Fibroblast of peridontal ligament (primary cell): Measurements from ENCODE around the gene MON1B.
A peak's percentile ranks its signal among the peaks of the same experiment; 100 is the strongest.
"Not testable (repeated sequence)": the region's sequence is repeated elsewhere in the genome, so short reads cannot be mapped to it uniquely, and the experiment has no call there.

Experiments
- DNase-seq: peaks from one replicate; pipeline ENCODE4 v3.0.0-alpha.2; 2010; ENCODE audit errors: extremely low read depth

MON1B gene

DNA sequence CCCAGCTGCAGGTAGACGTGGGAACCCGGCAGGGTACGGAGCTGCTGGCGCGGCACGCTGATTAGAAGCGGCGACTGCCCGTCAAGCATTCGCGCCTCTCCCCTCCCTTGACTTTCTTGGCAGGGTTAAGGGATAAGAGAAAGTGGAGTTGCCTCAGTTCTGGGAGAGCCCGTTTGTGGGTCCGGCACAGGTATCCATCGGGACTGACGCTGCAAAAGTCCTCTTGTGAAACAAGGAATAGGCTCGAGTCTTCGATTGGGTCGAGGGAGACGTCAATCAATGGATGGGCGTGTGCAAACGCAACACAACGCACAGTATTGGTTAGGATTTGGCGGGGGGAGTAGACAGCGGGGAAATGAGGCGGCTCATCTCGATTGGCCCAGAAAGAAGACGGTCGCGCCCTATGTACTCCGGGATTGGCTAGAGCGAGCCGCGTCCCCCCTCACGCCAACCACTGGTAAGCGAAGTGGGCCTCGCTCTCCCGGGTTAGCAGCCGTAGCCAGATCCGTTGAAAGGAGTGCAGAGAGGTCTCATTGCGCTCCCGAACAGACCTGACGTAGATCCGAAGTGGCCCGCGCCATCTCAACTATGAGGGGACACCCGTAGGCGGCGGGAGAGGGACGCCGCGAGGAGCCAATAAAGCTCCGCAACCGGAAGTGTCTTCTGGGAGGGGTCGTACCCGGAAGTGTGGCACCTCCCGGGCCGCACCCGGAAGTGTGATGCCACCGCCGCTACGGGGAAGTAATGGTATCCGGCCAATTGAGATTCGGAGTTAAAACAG lies at the start of gene MON1B:
Gene MON1B, plus strand, starts transcription at position 713 of the 781 bp plus-strand sequence. CDS start 296 bp downstream, outside the sequence.
- peak; percentile 98 for DNase-seq

GRCh38 chr16:77143364-77143763 lies 47.6 kb upstream of the MON1B start:
- no peak for DNase-seq

DNA sequence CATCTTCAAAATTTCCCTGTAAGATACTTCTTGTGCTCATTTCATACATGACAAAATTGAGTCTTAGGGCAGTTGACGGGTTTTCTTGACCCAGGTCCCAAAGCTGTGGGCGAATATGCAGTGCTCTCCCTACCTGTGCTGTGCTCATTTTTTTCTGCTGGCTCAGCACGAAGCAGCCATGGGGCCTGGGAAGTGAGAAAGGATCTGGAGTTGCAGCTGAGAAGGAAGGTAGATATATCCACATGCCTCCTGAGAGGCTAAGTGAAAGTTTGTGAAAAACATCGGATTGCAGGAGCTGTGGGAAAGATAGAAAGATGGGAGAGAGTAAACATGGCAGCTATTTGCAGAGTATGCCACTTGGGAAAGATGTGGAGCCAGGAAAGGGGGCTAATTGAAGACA lies 42.9 kb upstream of the MON1B start:
- no peak for DNase-seq

DNA sequence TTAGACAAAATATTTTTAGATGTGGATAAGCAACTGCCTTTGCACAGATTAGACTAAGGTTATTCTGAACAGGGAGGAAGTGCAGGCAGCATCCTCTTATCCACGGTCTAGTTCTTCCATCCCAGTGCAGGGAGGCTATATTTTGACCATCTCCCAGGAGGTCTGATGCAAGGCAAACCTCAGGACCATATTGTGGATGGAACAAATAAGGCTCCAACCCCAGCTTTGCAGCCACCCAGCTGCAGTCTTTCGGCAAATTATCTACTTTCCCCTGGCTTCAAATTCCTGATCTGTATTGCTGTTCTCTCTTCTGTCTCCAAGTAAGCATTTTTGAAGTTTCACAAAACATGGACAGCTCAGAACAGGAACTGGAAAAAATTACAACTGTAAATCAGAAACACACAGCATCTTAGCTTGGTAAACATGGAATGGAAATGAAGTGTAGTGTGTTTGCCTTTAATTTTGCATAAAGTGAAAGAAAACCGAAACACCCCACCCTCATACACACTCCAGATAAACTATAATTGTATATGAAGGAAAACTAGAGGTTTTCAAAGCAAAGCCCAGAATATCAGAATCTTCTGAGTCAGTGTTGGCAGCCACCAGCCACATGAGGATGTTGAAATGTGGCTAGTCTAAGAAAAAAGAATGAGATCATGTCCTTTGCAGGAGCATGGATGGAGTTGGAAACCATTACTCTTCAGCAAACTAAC lies 33.5 kb upstream of the MON1B start:
- DNase-seq: peak; percentile 15

DNA sequence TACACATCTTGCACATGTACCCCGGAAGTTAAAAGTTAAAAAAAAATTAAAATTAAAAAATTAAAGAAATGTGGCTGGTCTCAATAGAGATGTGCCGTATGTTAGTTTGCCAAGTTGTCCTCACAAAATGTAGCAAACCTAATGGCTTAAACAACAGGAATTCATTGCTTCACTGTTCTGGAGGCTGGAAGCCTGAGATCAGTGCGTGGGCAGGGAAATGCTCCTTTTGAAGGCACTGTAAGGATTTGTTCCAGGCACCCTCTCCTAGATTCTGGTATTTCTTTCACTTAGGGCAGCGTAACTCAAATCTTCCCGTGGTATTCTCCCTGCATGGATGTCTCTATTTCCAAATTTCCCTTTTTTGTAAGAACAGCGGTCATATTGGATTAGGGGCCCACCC lies 32.7 kb upstream of the MON1B start:
- no peak for DNase-seq

GRCh38 chr16:77165006-77165405 lies 26.0 kb upstream of the MON1B start:
- no peak for DNase-seq

GRCh38 chr16:77165536-77166236 lies 25.3 kb upstream of the MON1B start:
- DNase-seq: not testable (repeated sequence)

- no peak for DNase-seq
These were observed 24.3 kb upstream of the MON1B start for GRCh38 chr16:77166726-77167125.

GRCh38 chr16:77168901-77169300 lies 22.1 kb upstream of the MON1B start:
- DNase-seq: no peak

GRCh38 chr16:77169650-77170236 lies 21.2 kb upstream of the MON1B start:
- peak; percentile 49 for DNase-seq

DNA sequence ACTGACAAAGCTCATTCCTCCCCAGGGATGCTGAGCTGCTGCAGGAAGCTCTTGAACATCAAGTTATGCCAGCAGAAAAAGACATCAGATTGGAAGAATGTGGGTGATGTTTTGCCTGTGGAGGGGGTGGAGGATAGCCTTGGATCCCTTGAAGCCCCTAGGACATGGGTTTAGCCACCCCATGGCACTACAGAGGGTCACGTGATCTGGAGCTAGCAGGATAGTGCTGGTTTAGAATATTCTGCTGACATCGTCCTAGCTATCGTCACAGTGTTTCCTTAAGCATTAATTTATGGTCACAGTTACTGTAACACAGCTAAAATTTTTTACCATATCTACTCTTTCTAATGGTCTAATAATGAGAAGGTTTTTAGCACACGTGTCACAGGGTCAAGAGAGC lies 20.2 kb upstream of the MON1B start:
- no peak for DNase-seq

- DNase-seq: peak; percentile 81
These were observed 19.0 kb upstream of the MON1B start for GRCh38 chr16:77171745-77172635.

GRCh38 chr16:77172951-77173350 lies 18.0 kb upstream of the MON1B start:
- no peak for DNase-seq

DNA sequence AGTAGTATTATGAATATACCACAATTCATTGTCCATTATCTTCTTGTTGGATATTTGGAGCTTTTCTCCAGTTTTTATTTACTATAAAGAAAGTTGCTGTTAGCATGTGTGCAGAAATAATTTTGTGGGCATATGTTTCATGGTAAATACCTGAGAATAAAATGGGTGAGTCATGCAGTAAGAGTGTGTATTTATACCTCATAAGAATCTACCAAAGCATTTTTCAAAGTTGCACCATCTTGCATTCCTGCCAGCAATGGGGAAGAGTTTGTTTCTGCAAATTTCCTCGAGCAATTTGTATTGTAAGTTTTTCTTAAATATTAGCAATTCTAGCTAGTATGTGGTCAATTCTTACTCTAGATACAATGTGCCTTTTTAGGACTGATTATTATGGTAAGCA lies 7.9 kb upstream of the MON1B start:
- DNase-seq: no peak

GRCh38 chr16:77186298-77186697 lies 4.7 kb upstream of the MON1B start:
- DNase-seq: not testable (repeated sequence)

DNA sequence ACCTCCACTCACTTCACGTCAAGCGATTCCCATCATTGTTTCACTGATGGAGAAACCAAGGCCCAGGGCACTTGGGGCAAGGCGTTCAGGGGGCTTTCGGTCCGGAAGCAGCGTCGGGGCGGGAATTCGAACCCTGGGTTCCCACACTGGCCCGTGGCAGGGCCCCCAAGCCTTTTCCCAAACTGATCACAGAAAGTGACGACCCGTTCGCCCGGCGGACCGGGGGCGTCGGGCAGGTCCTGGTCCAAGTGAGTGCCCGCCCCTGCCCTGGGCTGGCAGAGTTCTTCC lies 856 bp upstream of the MON1B start:
- no peak for DNase-seq

DNA sequence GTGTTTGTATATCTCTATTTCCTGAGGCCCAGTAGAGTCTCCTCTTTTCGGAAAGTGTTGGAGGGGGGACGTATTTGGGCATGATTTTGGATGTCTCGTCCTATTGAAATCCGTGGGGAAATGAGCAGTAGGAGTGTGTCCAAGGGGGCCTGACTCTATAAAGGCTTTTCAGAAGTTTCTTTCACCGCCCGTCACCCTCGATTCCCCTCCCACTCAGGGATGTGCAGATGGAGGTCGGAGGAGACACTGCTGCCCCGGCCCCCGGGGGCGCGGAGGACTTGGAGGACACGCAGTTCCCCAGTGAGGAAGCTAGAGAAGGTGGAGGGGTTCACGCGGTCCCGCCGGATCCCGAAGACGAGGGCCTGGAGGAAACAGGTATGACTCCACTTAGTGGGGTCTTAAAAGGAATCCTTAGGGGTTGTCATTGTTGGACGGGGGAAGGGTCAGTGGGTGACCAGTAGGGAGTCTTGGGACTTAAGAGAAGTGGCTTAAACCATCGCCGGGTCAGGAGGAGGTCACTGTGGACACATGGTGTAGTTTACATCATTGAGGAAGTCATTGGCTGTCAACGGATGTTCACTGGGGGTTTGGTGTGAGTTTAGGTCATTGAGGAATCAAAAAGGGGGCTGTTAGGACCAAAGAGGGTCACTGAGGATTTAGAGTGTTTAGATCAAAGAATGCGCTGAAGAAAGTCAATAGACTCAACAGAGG lies 424 bp downstream of the MON1B start:
- peak; percentile 22 for DNase-seq

DNA sequence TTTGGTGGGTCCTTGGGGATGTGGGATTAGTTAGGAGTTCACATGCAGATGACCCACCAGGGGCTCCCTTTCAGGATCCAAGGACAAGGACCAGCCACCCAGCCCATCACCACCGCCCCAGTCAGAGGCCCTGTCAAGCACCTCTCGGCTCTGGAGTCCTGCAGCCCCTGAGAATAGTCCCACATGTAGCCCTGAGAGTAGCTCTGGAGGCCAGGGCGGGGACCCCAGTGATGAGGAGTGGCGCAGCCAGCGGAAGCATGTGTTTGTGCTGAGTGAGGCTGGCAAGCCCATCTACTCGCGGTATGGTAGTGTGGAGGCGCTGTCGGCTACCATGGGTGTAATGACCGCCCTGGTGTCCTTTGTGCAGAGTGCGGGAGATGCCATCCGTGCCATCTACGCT lies 2.4 kb downstream of the MON1B start:
- no peak for DNase-seq

GRCh38 chr16:77194295-77195231 lies 3.6 kb downstream of the MON1B start:
- no peak for DNase-seq

GRCh38 chr16:77195411-77195810 lies 4.4 kb downstream of the MON1B start:
- DNase-seq: no peak
